Osteoblast (primary cell): ENCODE results near the gene EDAR. TPM values are rescaled to one million over a fixed set of nuclear protein-coding genes. Genes with fewer than 3 reads are reported as not detected.

ENCODE experiments used
- DNase-seq: peaks from one replicate; pipeline ENCODE4 v3.0.0; 2011; ENCODE audit warnings: low spot score, mixed read lengths; ENCODE audit not compliant: insufficient read length; ENCODE audit errors: missing footprints
- H2AFZ ChIP-seq: 2 replicates; pipeline ENCODE4 v1.6.0; 2011; ENCODE audit warnings: mild to moderate bottlenecking, low read length
- H3K27ac ChIP-seq: 2 replicates; pipeline ENCODE4 v1.5.1; 2011; ENCODE audit warnings: mild to moderate bottlenecking, low read depth, low read length, moderate library complexity
- H3K27me3 ChIP-seq: 2 replicates; pipeline ENCODE4 v1.6.0; 2012; ENCODE audit warnings: mild to moderate bottlenecking, control low read depth, inconsistent platforms, low read length, moderate library complexity; ENCODE audit not compliant: insufficient read depth
- H3K36me3 ChIP-seq: 2 replicates; pipeline ENCODE4 v1.5.1; 2011; ENCODE audit warnings: mild to moderate bottlenecking, low read length, control low read depth, moderate library complexity; ENCODE audit not compliant: insufficient read depth
- H3K4me1 ChIP-seq: 2 replicates; pipeline ENCODE4 v1.5.1; 2011; ENCODE audit warnings: mild to moderate bottlenecking, low read length, control low read depth, moderate library complexity; ENCODE audit not compliant: insufficient read depth
- H3K4me2 ChIP-seq: 2 replicates; pipeline ENCODE4 v1.6.0; 2011; ENCODE audit warnings: mild to moderate bottlenecking, low read length; ENCODE audit not compliant: insufficient read depth
- H3K4me3 ChIP-seq: fragments of 200-600 bp; sonication (generic); 3 replicates; pipeline ENCODE4 v1.5.1; 2012; ENCODE audit warnings: mild to moderate bottlenecking, low read length, inconsistent platforms; ENCODE audit not compliant: insufficient read depth
- H3K79me2 ChIP-seq: 2 replicates; pipeline ENCODE4 v1.6.0; 2012; ENCODE audit warnings: mild to moderate bottlenecking, low read length, control low read depth, inconsistent platforms; ENCODE audit not compliant: insufficient read depth
- H3K9me3 ChIP-seq: 2 replicates; pipeline ENCODE4 v1.5.1; 2011; ENCODE audit warnings: low read depth, low read length, control low read depth
- H4K20me1 ChIP-seq: 2 replicates; pipeline ENCODE4 v1.6.0; 2012; ENCODE audit warnings: mild to moderate bottlenecking, low read length, control low read depth; ENCODE audit not compliant: insufficient read depth
- total RNA-seq: library from RNA; depleted of rRNA; stranded (reverse); fragments of >200 nt; gene quantifications from 2 replicates; pipeline ENCODE4 v1.2.3, GENCODE V29; 2012
- TF ChIP-seq, protein P1 (sequence below): IDR thresholded peaks from 2 replicates; pipeline ENCODE4 v1.5.1; 2011; ENCODE audit warnings: mild to moderate bottlenecking, low read depth, low read length, moderate library complexity; ENCODE audit errors: extremely low read depth

EDAR gene
- total RNA-seq, 1 donor = not detected

DNA sequence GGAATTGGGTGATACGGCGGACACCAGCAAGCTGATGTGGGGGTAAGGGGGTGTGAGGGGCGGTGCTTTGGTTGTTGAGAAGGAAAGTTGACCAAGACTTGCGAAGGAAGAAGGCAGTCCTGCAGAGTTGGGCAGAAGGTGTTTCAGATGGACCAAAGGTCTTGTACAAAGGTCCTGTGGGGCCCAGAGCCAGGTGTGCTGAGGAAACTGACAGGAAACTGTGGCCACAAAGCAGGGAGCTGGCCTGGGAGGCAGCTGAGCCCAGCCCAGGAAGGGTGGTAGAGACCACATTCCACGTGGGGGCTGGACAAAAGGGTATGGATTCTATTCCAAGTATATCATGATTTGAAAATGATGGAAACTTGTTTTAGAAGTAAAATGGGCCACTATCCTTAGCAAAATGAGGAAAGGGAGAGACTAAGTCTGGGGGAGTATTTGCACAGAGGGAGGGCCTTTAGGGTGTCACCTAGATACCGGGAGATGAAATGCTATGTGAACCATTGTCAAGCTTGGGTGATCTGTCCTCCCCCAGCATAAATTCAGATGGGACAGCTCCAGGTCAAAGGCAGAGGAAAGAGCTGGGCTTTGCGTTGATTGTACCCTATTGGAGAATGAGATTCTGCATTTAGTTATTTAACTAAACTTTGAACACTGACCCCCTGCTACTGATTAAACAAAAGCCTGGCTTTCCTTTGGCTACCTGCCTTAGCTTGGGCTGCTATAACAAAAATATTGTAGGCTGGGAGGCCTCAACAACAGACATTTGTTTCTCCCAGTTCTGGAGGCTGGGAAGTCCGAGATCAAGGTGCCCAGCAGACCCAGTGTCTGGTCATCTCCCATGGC, 4.3 kb upstream of the EDAR start:
- no peak overlapping the region for H2AFZ ChIP-seq
- no peak overlapping the region for H3K27ac ChIP-seq
- H3K79me2 ChIP-seq = no peaks in the 10 kb centered on the region
- no peak overlapping the region for H3K4me2 ChIP-seq
- no peaks in the 10 kb centered on the region for H3K9me3 ChIP-seq
- peaks cover 36% of the 10 kb centered on the region for H3K27me3 ChIP-seq
- TF ChIP-seq, protein P1, sequence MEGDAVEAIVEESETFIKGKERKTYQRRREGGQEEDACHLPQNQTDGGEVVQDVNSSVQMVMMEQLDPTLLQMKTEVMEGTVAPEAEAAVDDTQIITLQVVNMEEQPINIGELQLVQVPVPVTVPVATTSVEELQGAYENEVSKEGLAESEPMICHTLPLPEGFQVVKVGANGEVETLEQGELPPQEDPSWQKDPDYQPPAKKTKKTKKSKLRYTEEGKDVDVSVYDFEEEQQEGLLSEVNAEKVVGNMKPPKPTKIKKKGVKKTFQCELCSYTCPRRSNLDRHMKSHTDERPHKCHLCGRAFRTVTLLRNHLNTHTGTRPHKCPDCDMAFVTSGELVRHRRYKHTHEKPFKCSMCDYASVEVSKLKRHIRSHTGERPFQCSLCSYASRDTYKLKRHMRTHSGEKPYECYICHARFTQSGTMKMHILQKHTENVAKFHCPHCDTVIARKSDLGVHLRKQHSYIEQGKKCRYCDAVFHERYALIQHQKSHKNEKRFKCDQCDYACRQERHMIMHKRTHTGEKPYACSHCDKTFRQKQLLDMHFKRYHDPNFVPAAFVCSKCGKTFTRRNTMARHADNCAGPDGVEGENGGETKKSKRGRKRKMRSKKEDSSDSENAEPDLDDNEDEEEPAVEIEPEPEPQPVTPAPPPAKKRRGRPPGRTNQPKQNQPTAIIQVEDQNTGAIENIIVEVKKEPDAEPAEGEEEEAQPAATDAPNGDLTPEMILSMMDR = no peak
- no peak for DNase-seq
- no peaks in the 10 kb centered on the region for H4K20me1 ChIP-seq
- H3K36me3 ChIP-seq = no peaks in the 10 kb centered on the region
- H3K4me3 ChIP-seq = no peak overlapping the region
- H3K4me1 ChIP-seq = no peaks in the 10 kb centered on the region

DNA sequence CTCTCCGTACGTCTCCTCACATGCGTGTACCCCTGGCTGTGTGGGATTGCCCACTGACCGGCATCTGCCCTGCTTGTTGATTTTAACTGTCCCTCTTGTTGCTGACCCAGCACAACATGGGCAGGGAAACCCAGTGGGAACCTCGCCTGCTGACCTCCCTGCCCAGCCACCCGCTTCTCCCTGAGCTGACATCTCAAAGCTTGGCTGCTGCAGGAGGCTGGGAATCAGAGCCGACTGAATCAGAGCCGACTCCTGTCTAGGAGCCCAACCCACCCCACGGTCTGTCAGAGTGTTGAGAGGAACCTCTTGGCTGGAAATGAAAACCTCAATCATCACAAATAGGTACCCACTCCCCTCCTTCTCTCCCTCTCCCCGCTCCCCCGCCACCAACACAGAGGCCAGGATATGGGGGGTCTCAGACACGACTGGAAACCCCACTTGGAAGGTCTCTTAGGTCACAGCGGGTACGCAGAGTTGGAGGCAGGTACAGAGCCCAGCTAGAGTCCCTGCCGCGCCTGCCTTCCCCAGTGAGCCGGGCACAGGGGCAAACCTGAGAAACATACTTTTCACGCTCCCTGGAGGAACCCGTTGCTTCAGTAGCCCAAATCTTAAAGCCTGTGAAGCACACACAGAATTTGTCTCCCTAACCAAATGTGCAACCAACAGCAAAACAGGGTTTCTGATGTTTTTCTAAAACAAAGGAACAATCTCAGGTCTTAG, 784 bp downstream of the EDAR start:
- no peak overlapping the region for H3K4me3 ChIP-seq
- H3K27ac ChIP-seq = no peak overlapping the region
- H3K4me2 ChIP-seq = no peak overlapping the region
- TF ChIP-seq, protein P1 = no peak
- no peaks in the 10 kb centered on the region for H4K20me1 ChIP-seq
- H2AFZ ChIP-seq = no peak overlapping the region
- H3K79me2 ChIP-seq = no peaks in the 10 kb centered on the region
- no peaks in the 10 kb centered on the region for H3K4me1 ChIP-seq
- no peaks in the 10 kb centered on the region for H3K9me3 ChIP-seq
- no peaks in the 10 kb centered on the region for H3K36me3 ChIP-seq
- H3K27me3 ChIP-seq = peaks cover 79% of the 10 kb centered on the region
- no peak for DNase-seq

DNA sequence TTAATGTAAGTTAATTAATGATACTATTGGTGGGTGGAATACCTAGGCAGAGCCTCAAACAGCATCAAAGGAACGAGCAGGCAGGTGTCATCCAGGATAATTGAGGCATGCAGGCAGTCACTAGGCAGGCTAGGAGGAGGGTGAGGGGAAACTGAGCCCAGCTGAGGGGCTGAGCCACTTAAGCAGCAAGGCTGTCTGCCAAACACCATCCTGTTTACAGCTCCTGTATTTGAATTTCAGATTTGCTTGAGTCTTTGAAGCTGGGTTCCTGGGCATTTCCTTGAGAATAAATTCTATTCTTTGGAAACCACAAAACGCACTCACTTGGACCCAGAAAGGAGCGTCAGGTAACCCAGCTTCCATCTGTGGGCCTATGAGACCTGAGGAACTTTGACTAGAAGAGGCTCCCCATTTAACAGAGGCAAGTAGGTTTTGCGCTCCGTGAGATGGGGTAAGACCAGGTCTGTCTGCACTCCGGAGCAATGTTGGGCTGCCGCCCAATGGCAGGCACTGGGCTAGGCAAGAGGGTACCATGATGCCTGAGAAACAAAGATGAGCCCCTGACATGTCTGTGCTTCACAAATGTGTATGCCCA, 2.0 kb downstream of the EDAR start:
- Histone ChIP-seq H3K9me3 (no peaks in the 10 kb centered on the region), H3K79me2 (no peaks in the 10 kb centered on the region), H3K4me2 (no peak overlapping the region), H3K4me1 (no peaks in the 10 kb centered on the region), H3K27me3 (peaks cover 82% of the 10 kb centered on the region), H3K4me3 (no peak overlapping the region), H2AFZ (no peak overlapping the region), H3K36me3 (no peaks in the 10 kb centered on the region), H4K20me1 (no peaks in the 10 kb centered on the region), H3K27ac (no peak overlapping the region)
- no peak for DNase-seq
- TF ChIP-seq, protein P1 = no peak

DNA sequence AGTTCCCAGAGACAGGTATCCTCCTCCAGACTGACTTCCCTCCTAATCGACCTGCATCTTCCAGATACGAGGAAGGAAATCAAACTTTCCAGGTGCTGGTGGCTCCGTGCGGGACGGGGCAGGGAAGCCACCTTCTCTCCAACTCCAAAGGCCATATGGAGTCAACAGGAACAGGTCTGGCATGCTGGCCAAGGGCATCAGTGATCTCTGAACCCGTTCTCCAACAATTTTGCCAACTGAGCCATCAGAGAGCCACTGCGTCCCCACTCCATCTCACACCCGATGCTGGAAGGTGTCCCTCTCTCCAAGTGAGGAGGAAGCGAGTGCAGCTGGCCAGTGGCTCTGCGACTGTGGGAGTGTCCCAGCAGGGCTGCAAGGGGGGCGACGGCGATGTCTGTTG, 5.4 kb downstream of the EDAR start:
- Histone ChIP-seq H3K27ac (no peak overlapping the region), H3K4me1 (no peaks in the 10 kb centered on the region), H3K36me3 (no peaks in the 10 kb centered on the region), H3K4me2 (no peak overlapping the region), H3K4me3 (no peak overlapping the region), H4K20me1 (no peaks in the 10 kb centered on the region), H3K27me3 (peaks cover 84% of the 10 kb centered on the region), H3K9me3 (no peaks in the 10 kb centered on the region), H2AFZ (no peak overlapping the region), H3K79me2 (no peaks in the 10 kb centered on the region)
- TF ChIP-seq, protein P1 = no peak
- no peak for DNase-seq
